ENCODE measurements around the gene NPTX1. TPM values are rescaled to one million over a fixed set of nuclear protein-coding genes. Genes with fewer than 3 reads are reported as not detected.
"Not testable (repeated sequence)": the region's sequence is repeated elsewhere in the genome, so short reads cannot be mapped to it uniquely, and the experiment has no call there.

Gene NPTX1
- polyA plus RNA-seq, 3 donors, result 1.1 to 1.4 (median 1.4) TPM

GRCh38 chr17:80507177-80507576 lies 30.8 kb upstream of the NPTX1 start:
- DNase-seq, result not testable (repeated sequence)

- DNase-seq, result no peak
Observed at GRCh38 chr17:80504686-80505413, 28.4 kb upstream of the NPTX1 start.

- no peak for DNase-seq
Observed at GRCh38 chr17:80503921-80504320, 27.5 kb upstream of the NPTX1 start.

GRCh38 chr17:80503031-80503430 lies 26.6 kb upstream of the NPTX1 start:
- no peak for DNase-seq

- DNase-seq, result no peak
Observed at GRCh38 chr17:80502578-80502877, 26.1 kb upstream of the NPTX1 start.

- DNase-seq, result peak; percentile 47
Observed at GRCh38 chr17:80501741-80502577, 25.6 kb upstream of the NPTX1 start.

- DNase-seq, result no peak
Observed at GRCh38 chr17:80499961-80500665, 23.7 kb upstream of the NPTX1 start.

- DNase-seq, result no peak
Observed at GRCh38 chr17:80499560-80499959, 23.2 kb upstream of the NPTX1 start.

GRCh38 chr17:80498920-80499410 lies 22.6 kb upstream of the NPTX1 start:
- no peak for DNase-seq

GRCh38 chr17:80498242-80498919 lies 22.0 kb upstream of the NPTX1 start:
- no peak for DNase-seq

GRCh38 chr17:80497726-80498241 lies 21.4 kb upstream of the NPTX1 start:
- no peak for DNase-seq

GRCh38 chr17:80494547-80494946 lies 18.1 kb upstream of the NPTX1 start:
- DNase-seq, result no peak

- DNase-seq, result no peak
Observed at GRCh38 chr17:80492343-80493136, 16.1 kb upstream of the NPTX1 start.

GRCh38 chr17:80491478-80492342 lies 15.3 kb upstream of the NPTX1 start:
- DNase-seq, result no peak

- no peak for DNase-seq
Observed at GRCh38 chr17:80487511-80487910, 11.1 kb upstream of the NPTX1 start.

- no peak for DNase-seq
Observed at GRCh38 chr17:80486692-80487091, 10.3 kb upstream of the NPTX1 start.

GRCh38 chr17:80485846-80486245 lies 9.4 kb upstream of the NPTX1 start:
- DNase-seq, result no peak

GRCh38 chr17:80482555-80483308 lies 6.3 kb upstream of the NPTX1 start:
- DNase-seq, result no peak

GRCh38 chr17:80482058-80482318 lies 5.6 kb upstream of the NPTX1 start:
- no peak for DNase-seq

All from renal pelvis (tissue), 4 donors.